Measurements from ENCODE around the gene HORMAD1. TPM values are rescaled to one million over a fixed set of nuclear protein-coding genes. Genes with fewer than 3 reads are reported as not detected.

Gene HORMAD1
- total and polyA plus RNA-seq, 2 donors (not counting 1 experiment from before 2014, with no cell fraction given), result not detected

DNA sequence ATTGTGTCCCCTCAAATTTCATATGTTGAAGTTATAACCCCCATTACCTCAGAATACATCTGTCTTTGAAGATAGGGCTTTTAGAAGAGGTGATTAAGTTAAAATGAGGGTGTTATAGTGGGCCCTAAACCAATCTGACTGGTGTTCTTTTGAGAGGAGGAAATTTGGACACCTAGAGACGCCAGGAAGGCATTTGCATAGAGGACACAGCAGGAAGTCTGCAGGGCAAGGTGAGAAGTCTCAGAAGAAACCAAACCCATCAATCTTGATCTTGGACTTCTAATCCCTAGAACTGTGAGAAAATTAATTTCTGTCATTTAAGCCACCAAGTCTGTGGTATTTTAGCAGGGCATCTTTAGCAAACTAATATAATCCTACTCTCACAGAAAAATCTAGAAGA lies 36.8 kb downstream of the HORMAD1 start:
- Histone ChIP-seq H3K9ac (ENCODE audit: insufficient read depth, low read length) (no peak overlapping the region), H3K4me2 (ENCODE audit: extremely low read depth, insufficient read depth, low read length) (no peak overlapping the region), H3K27me3 (ENCODE audit: control insufficient read depth, insufficient read depth, low read length) (no peaks in the 10 kb centered on the region), H3K9me3 (ENCODE audit: control insufficient read depth, insufficient read depth, low read depth, low read length) (no peaks in the 10 kb centered on the region), H3K36me3 (ENCODE audit: control insufficient read depth, insufficient read depth, low read length) (no peaks in the 10 kb centered on the region), H3K79me2 (ENCODE audit: control insufficient read depth, insufficient read depth, low read length) (no peaks in the 10 kb centered on the region), H3K4me1 (ENCODE audit: control insufficient read depth, extremely low read depth, insufficient read depth, low read length) (no peaks in the 10 kb centered on the region), H4K20me1 (ENCODE audit: control insufficient read depth, extremely low read depth, insufficient read depth, low read length) (no peaks in the 10 kb centered on the region), H3K4me3 (replicated peaks in 1 of 4; ENCODE audit: control extremely low read depth in 1 of 4, insufficient read depth in 1 of 4, low read depth in 3 of 4, low read length in 4 of 4) (no peak overlapping the region), H3K27ac (ENCODE audit: insufficient read depth, low read length) (no peak overlapping the region), H2AFZ (ENCODE audit: low read length) (no peak overlapping the region)
- no peak for DNase-seq (ENCODE audit: low read depth in 2 of 2)
- TF ChIP-seq EZH2 (IDR thresholded peaks at IDR 0.05; ENCODE audit: low read length, missing control alignments), result no peak
- TF ChIP-seq, protein P1, sequence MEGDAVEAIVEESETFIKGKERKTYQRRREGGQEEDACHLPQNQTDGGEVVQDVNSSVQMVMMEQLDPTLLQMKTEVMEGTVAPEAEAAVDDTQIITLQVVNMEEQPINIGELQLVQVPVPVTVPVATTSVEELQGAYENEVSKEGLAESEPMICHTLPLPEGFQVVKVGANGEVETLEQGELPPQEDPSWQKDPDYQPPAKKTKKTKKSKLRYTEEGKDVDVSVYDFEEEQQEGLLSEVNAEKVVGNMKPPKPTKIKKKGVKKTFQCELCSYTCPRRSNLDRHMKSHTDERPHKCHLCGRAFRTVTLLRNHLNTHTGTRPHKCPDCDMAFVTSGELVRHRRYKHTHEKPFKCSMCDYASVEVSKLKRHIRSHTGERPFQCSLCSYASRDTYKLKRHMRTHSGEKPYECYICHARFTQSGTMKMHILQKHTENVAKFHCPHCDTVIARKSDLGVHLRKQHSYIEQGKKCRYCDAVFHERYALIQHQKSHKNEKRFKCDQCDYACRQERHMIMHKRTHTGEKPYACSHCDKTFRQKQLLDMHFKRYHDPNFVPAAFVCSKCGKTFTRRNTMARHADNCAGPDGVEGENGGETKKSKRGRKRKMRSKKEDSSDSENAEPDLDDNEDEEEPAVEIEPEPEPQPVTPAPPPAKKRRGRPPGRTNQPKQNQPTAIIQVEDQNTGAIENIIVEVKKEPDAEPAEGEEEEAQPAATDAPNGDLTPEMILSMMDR (conservative IDR thresholded peaks at IDR 0.05 in 1 of 2, IDR thresholded peaks at IDR 0.05 in 1 of 2; ENCODE audit: low read depth in 1 of 2, low read length in 2 of 2), result no peak

DNA sequence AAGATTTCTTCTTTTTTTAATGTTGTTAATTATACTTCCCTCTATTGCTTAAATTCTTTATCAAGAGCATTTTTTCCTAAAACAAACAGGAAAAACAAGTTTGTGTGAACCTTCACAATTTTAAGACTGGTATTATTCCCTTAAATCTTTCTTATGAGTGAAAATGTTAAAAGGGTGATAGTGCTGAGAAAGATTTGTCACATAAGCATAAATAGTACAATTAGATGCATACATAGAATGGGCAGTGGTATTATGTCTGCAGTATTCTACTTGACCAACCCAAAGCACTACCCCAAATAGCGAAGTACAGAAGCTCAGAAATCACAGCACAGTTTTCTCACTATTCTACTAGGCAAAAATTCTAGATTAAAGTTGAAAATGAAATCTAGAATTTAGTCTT lies 41.7 kb downstream of the HORMAD1 start:
- Histone ChIP-seq H3K27me3 (ENCODE audit: control insufficient read depth, insufficient read depth, low read length) (no peaks in the 10 kb centered on the region), H4K20me1 (ENCODE audit: control insufficient read depth, extremely low read depth, insufficient read depth, low read length) (no peaks in the 10 kb centered on the region), H3K4me2 (ENCODE audit: extremely low read depth, insufficient read depth, low read length) (no peak overlapping the region), H3K4me3 (replicated peaks in 1 of 4; ENCODE audit: control extremely low read depth in 1 of 4, insufficient read depth in 1 of 4, low read depth in 3 of 4, low read length in 4 of 4) (no peak overlapping the region), H3K4me1 (ENCODE audit: control insufficient read depth, extremely low read depth, insufficient read depth, low read length) (no peaks in the 10 kb centered on the region), H3K9ac (ENCODE audit: insufficient read depth, low read length) (no peak overlapping the region), H3K79me2 (ENCODE audit: control insufficient read depth, insufficient read depth, low read length) (no peaks in the 10 kb centered on the region), H3K9me3 (ENCODE audit: control insufficient read depth, insufficient read depth, low read depth, low read length) (no peaks in the 10 kb centered on the region), H2AFZ (ENCODE audit: low read length) (no peak overlapping the region), H3K27ac (ENCODE audit: insufficient read depth, low read length) (no peak overlapping the region), H3K36me3 (ENCODE audit: control insufficient read depth, insufficient read depth, low read length) (no peaks in the 10 kb centered on the region)
- no peak for DNase-seq (ENCODE audit: low read depth in 2 of 2)
- TF ChIP-seq, protein P1 (conservative IDR thresholded peaks at IDR 0.05 in 1 of 2, IDR thresholded peaks at IDR 0.05 in 1 of 2; ENCODE audit: low read depth in 1 of 2, low read length in 2 of 2), result no peak
- TF ChIP-seq EZH2 (IDR thresholded peaks at IDR 0.05; ENCODE audit: low read length, missing control alignments), result no peak

DNA sequence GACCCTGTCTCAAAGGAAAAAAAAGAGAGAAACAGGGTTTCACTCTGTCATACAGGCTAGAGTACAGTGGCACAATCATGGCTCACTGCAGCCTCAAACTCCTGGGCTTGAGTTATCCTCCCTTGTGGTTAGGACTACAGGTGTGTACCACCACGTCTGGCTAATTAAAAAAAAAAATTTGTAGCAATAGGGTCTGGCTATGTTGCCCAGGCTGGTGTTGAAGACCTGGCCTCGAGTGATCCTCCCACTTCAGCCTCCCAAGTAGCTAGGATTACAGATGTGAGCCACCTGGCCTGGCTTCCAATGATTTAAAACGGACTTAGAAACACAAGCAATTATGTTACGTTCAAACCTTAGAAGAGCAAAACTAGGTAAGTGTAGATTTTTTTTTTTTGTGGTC lies 45.8 kb downstream of the HORMAD1 start:
- H3K27me3 ChIP-seq (ENCODE audit: control insufficient read depth, insufficient read depth, low read length), result no peaks in the 10 kb centered on the region
- no peak overlapping the region for H3K4me2 ChIP-seq (ENCODE audit: extremely low read depth, insufficient read depth, low read length)
- H3K27ac ChIP-seq (ENCODE audit: insufficient read depth, low read length), result no peak overlapping the region
- no peak for DNase-seq (ENCODE audit: low read depth in 2 of 2)
- H3K4me1 ChIP-seq (ENCODE audit: control insufficient read depth, extremely low read depth, insufficient read depth, low read length), result no peaks in the 10 kb centered on the region
- no peaks in the 10 kb centered on the region for H3K9me3 ChIP-seq (ENCODE audit: control insufficient read depth, insufficient read depth, low read depth, low read length)
- no peaks in the 10 kb centered on the region for H4K20me1 ChIP-seq (ENCODE audit: control insufficient read depth, extremely low read depth, insufficient read depth, low read length)
- no peak for TF ChIP-seq EZH2 (IDR thresholded peaks at IDR 0.05; ENCODE audit: low read length, missing control alignments)
- TF ChIP-seq, protein P1 (conservative IDR thresholded peaks at IDR 0.05 in 1 of 2, IDR thresholded peaks at IDR 0.05 in 1 of 2; ENCODE audit: low read depth in 1 of 2, low read length in 2 of 2), result no peak
- H3K79me2 ChIP-seq (ENCODE audit: control insufficient read depth, insufficient read depth, low read length), result no peaks in the 10 kb centered on the region
- H3K9ac ChIP-seq (ENCODE audit: insufficient read depth, low read length), result no peak overlapping the region
- H2AFZ ChIP-seq (ENCODE audit: low read length), result no peak overlapping the region
- H3K4me3 ChIP-seq (replicated peaks in 1 of 4; ENCODE audit: control extremely low read depth in 1 of 4, insufficient read depth in 1 of 4, low read depth in 3 of 4, low read length in 4 of 4), result no peak overlapping the region
- H3K36me3 ChIP-seq (ENCODE audit: control insufficient read depth, insufficient read depth, low read length), result no peaks in the 10 kb centered on the region

All from fibroblast of lung (primary cell).